Mucosa of stomach (tissue), 1 donor: Measurements from ENCODE around the gene DPH2.
A peak's percentile ranks its signal among the peaks of the same experiment; 100 is the strongest.

Experiments
- H3K27me3 ChIP-seq: one replicate; pipeline ENCODE4 v1.7.0; 2013; ENCODE audit warnings: mild to moderate bottlenecking, low read length; ENCODE audit not compliant: control insufficient read depth, insufficient read depth
- H3K36me3 ChIP-seq: one replicate; pipeline ENCODE4 v1.7.0; 2013; ENCODE audit warnings: low read length; ENCODE audit not compliant: control insufficient read depth, insufficient read depth
- H3K4me1 ChIP-seq: one replicate; pipeline ENCODE4 v1.7.0; 2013; ENCODE audit warnings: mild to moderate bottlenecking, low read length; ENCODE audit not compliant: control insufficient read depth, insufficient read depth
- H3K4me3 ChIP-seq: one replicate; pipeline ENCODE4 v1.7.0; 2013; ENCODE audit warnings: low read length
- H3K9ac ChIP-seq: one replicate; pipeline ENCODE4 v1.7.0; 2013; ENCODE audit warnings: mild to moderate bottlenecking, low read length, moderate library complexity
- H3K9me3 ChIP-seq: one replicate; pipeline ENCODE4 v1.7.0; 2013; ENCODE audit warnings: mild to moderate bottlenecking, low read length, moderate library complexity; ENCODE audit not compliant: control insufficient read depth
- donor health status: Pancreatic carcinoma.

Gene DPH2

GRCh38 chr1:43975249-43975961 lies 5.6 kb downstream of the DPH2 start:
- Histone ChIP-seq H3K4me1 (peaks cover 42% of the 10 kb centered on the region), H3K4me3 (peak overlapping the region; percentile 88), H3K9me3 (no peaks in the 10 kb centered on the region), H3K9ac (peak overlapping the region; percentile 90), H3K27me3 (no peaks in the 10 kb centered on the region), H3K36me3 (peaks cover 6% of the 10 kb centered on the region)

GRCh38 chr1:43976045-43976444 lies 6.2 kb downstream of the DPH2 start:
- H3K9me3 ChIP-seq: no peaks in the 10 kb centered on the region
- H3K4me3 ChIP-seq: peak overlapping the region; percentile 88
- no peaks in the 10 kb centered on the region for H3K27me3 ChIP-seq
- peak overlapping the region; percentile 90 for H3K9ac ChIP-seq
- peaks cover 6% of the 10 kb centered on the region for H3K36me3 ChIP-seq
- H3K4me1 ChIP-seq: peaks cover 44% of the 10 kb centered on the region

- H3K9ac ChIP-seq: no peak overlapping the region
- no peaks in the 10 kb centered on the region for H3K9me3 ChIP-seq
- no peak overlapping the region for H3K4me3 ChIP-seq
- peaks cover 6% of the 10 kb centered on the region for H3K36me3 ChIP-seq
- H3K4me1 ChIP-seq: peaks cover 49% of the 10 kb centered on the region
- H3K27me3 ChIP-seq: no peaks in the 10 kb centered on the region
These were observed 7.1 kb downstream of the DPH2 start for GRCh38 chr1:43976890-43977289.

GRCh38 chr1:43977376-43978263 lies 7.8 kb downstream of the DPH2 start:
- peaks cover 49% of the 10 kb centered on the region for H3K4me1 ChIP-seq
- peaks cover 6% of the 10 kb centered on the region for H3K36me3 ChIP-seq
- no peaks in the 10 kb centered on the region for H3K9me3 ChIP-seq
- H3K4me3 ChIP-seq: no peak overlapping the region
- no peaks in the 10 kb centered on the region for H3K27me3 ChIP-seq
- H3K9ac ChIP-seq: no peak overlapping the region

- H3K9me3 ChIP-seq: no peaks in the 10 kb centered on the region
- H3K36me3 ChIP-seq: peaks cover 6% of the 10 kb centered on the region
- H3K4me3 ChIP-seq: no peak overlapping the region
- H3K4me1 ChIP-seq: peaks cover 49% of the 10 kb centered on the region
- H3K27me3 ChIP-seq: no peaks in the 10 kb centered on the region
- H3K9ac ChIP-seq: no peak overlapping the region
These were observed 8.4 kb downstream of the DPH2 start for GRCh38 chr1:43978264-43978550.

GRCh38 chr1:43978551-43979260 lies 8.9 kb downstream of the DPH2 start, which contains the start of gene B4GALT2:
Gene B4GALT2 (plus strand): TSS chr1:43979210. CDS start chr1:43981161, 1,951 bp downstream.
- Histone ChIP-seq H3K9ac (peak within 1 kb of the TSS; percentile 49), H3K9me3 (no peaks in the 10 kb centered on the region), H3K4me1 (peaks cover 49% of the 10 kb centered on the region), H3K36me3 (peaks cover 6% of the 10 kb centered on the region), H3K4me3 (peak within 1 kb of the TSS; percentile 42), H3K27me3 (no peaks in the 10 kb centered on the region)

GRCh38 chr1:43979261-43979527 lies 9.4 kb downstream of the DPH2 start:
- Histone ChIP-seq H3K4me1 (peaks cover 49% of the 10 kb centered on the region), H3K9me3 (no peaks in the 10 kb centered on the region), H3K4me3 (no peak overlapping the region), H3K27me3 (no peaks in the 10 kb centered on the region), H3K36me3 (peaks cover 6% of the 10 kb centered on the region), H3K9ac (no peak overlapping the region)

GRCh38 chr1:43979528-43980254 lies 9.9 kb downstream of the DPH2 start:
- Histone ChIP-seq H3K4me3 (peak overlapping the region; percentile 42), H3K36me3 (peaks cover 6% of the 10 kb centered on the region), H3K27me3 (no peaks in the 10 kb centered on the region), H3K4me1 (peaks cover 49% of the 10 kb centered on the region), H3K9me3 (no peaks in the 10 kb centered on the region), H3K9ac (peak overlapping the region; percentile 9)

- Histone ChIP-seq H3K4me1 (peaks cover 47% of the 10 kb centered on the region), H3K27me3 (no peaks in the 10 kb centered on the region), H3K9me3 (no peaks in the 10 kb centered on the region), H3K4me3 (no peak overlapping the region), H3K36me3 (peaks cover 6% of the 10 kb centered on the region), H3K9ac (no peak overlapping the region)
These were observed 10.7 kb downstream of the DPH2 start for GRCh38 chr1:43980255-43981134.

GRCh38 chr1:43981135-43981491 lies 11.3 kb downstream of the DPH2 start:
- Histone ChIP-seq H3K4me1 (peaks cover 43% of the 10 kb centered on the region), H3K9me3 (no peaks in the 10 kb centered on the region), H3K4me3 (no peak overlapping the region), H3K27me3 (no peaks in the 10 kb centered on the region), H3K9ac (no peak overlapping the region), H3K36me3 (peaks cover 6% of the 10 kb centered on the region)

- Histone ChIP-seq H3K27me3 (no peaks in the 10 kb centered on the region), H3K4me1 (peaks cover 43% of the 10 kb centered on the region), H3K4me3 (no peak overlapping the region), H3K9ac (no peak overlapping the region), H3K9me3 (no peaks in the 10 kb centered on the region), H3K36me3 (peaks cover 3% of the 10 kb centered on the region)
These were observed 11.8 kb downstream of the DPH2 start for GRCh38 chr1:43981636-43982035.
